Brain microvascular endothelial cell (primary cell): ENCODE measurements around the gene SUSD1.
"Not testable (repeated sequence)": the region's sequence is repeated elsewhere in the genome, so short reads cannot be mapped to it uniquely, and the experiment has no call there.

Experiments
- DNase-seq: peaks from one replicate; pipeline ENCODE4 v3.0.0-alpha.2; 2020
- H3K27ac ChIP-seq: fragments of 250-450 bp; sonication (Bioruptor Pico); 2 replicates; pipeline ENCODE4 v1.5.1; 2020; ENCODE audit warnings: mild to moderate bottlenecking, moderate library complexity
- H3K27me3 ChIP-seq: fragments of 250-450 bp; sonication (Bioruptor Pico); replicated peaks from 2 replicates; pipeline ENCODE4 v1.5.1; 2020; ENCODE audit warnings: mild to moderate bottlenecking
- H3K36me3 ChIP-seq: fragments of 250-450 bp; sonication (Bioruptor Pico); replicated peaks from 2 replicates; pipeline ENCODE4 v1.5.1; 2020; ENCODE audit warnings: mild to moderate bottlenecking
- H3K4me3 ChIP-seq: 2 replicates; pipeline ENCODE4 v1.5.1; 2011; ENCODE audit warnings: low read depth, mild to moderate bottlenecking, control low read depth, low read length, moderate library complexity
- in situ Hi-C: cut with HindIII; loops from 2 replicates; pipeline ENCODE4 v1.10.0; 2017; ENCODE audit warnings: low sequenced_read_pairs, low pct_ligation_motif_present
- TF ChIP-seq, protein P1 (sequence below): IDR thresholded peaks from 2 replicates; pipeline ENCODE4 v1.5.1; 2011; ENCODE audit warnings: low read depth, mild to moderate bottlenecking, moderate library complexity, low read length, control low read depth, inconsistent platforms; ENCODE audit errors: missing control alignments

Gene SUSD1

DNA sequence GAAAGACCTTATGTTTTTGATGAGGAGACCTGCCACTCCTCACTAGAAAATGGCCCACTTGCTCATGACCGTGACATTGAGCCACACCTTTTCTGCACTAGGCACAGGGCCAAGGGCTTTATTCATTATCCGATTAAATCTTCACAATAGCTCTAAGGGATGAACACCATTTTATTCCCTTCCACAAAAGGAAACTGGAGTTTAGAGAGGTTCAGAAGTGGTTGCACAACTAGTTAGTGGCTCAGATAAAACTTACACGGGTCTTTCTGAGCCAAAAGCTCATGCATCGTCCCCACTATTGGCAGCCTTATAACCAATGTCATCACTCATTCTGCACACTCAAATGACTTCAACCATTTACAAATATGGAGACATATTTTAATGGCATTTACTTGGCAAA, 39.4 kb downstream of the SUSD1 start:
- H3K4me3 ChIP-seq: no peak overlapping the region
- TF ChIP-seq, protein P1, sequence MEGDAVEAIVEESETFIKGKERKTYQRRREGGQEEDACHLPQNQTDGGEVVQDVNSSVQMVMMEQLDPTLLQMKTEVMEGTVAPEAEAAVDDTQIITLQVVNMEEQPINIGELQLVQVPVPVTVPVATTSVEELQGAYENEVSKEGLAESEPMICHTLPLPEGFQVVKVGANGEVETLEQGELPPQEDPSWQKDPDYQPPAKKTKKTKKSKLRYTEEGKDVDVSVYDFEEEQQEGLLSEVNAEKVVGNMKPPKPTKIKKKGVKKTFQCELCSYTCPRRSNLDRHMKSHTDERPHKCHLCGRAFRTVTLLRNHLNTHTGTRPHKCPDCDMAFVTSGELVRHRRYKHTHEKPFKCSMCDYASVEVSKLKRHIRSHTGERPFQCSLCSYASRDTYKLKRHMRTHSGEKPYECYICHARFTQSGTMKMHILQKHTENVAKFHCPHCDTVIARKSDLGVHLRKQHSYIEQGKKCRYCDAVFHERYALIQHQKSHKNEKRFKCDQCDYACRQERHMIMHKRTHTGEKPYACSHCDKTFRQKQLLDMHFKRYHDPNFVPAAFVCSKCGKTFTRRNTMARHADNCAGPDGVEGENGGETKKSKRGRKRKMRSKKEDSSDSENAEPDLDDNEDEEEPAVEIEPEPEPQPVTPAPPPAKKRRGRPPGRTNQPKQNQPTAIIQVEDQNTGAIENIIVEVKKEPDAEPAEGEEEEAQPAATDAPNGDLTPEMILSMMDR: no peak
- no peak overlapping the region for H3K27ac ChIP-seq
- H3K27me3 ChIP-seq: no peaks in the 10 kb centered on the region
- H3K36me3 ChIP-seq: no peaks in the 10 kb centered on the region
- in situ Hi-C loops: no loop called here
- DNase-seq: no peak

DNA sequence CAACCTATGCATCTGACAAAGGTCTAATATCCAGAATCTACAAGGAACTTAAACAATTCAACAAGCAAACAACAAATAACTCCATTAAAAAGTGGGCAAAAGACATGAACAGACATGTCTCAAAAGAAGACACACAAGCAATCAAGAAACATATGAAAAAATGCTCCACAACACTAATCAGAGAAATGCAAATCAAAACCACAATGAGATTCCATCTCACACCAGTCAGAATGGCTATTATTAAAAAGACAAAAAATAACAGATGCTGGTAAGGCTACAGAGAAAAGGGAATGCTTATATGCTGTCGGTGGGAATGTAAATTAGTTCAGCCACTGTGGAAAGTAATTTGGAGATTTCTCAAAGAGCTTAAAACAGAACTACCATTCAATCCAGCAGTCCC, 41.3 kb downstream of the SUSD1 start:
- H3K36me3 ChIP-seq, H3K27me3 ChIP-seq, in situ Hi-C loops, H3K27ac ChIP-seq, DNase-seq, H3K4me3 ChIP-seq: not testable (repeated sequence)

DNA sequence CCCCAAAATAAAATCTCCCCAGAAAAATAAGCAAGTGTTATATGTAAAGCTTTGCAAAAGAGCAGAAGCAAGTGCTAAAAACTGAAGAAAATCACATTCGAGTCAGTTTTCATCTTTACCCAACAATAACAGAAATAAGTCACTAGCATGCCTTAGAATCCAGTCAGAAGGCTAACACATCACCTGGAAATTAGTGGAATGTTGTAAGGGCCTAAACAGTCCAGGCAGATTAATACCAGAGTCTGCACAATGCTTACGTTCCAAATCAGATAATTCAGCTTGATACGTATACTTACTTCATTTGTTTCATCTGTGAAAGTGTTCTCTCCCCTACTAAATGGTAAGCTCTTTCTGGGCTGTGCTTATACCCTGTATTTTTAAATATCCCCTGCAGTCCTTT, 42.7 kb downstream of the SUSD1 start:
- in situ Hi-C loops: no loop called here
- DNase-seq: no peak
- Histone ChIP-seq H3K27me3 (no peaks in the 10 kb centered on the region), H3K36me3 (no peaks in the 10 kb centered on the region), H3K4me3 (no peak overlapping the region), H3K27ac (no peak overlapping the region)
- TF ChIP-seq, protein P1: no peak

DNA sequence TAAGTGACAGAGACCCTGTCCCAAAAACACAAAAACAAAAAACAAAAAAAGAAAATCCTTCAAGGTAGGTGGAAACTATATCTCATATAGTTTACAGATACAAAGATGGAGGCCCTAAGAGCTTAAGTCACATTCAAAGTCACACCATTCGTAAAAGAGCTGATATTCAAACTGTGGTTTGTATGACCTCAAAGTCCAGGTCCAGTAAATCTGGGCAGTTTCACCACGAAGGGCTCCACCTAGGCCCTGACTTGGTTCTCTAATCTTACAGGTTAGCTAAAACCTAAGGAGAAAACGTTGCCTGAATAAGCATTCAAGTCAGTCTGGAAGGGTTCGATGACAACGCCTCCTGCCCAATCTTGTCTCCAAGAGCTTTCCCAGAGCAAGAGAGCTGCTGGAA, 44.1 kb downstream of the SUSD1 start:
- Histone ChIP-seq H3K36me3 (no peaks in the 10 kb centered on the region), H3K27ac (no peak overlapping the region), H3K27me3 (no peaks in the 10 kb centered on the region), H3K4me3 (no peak overlapping the region)
- in situ Hi-C loops: no loop called here
- DNase-seq: no peak
- TF ChIP-seq, protein P1: no peak

DNA sequence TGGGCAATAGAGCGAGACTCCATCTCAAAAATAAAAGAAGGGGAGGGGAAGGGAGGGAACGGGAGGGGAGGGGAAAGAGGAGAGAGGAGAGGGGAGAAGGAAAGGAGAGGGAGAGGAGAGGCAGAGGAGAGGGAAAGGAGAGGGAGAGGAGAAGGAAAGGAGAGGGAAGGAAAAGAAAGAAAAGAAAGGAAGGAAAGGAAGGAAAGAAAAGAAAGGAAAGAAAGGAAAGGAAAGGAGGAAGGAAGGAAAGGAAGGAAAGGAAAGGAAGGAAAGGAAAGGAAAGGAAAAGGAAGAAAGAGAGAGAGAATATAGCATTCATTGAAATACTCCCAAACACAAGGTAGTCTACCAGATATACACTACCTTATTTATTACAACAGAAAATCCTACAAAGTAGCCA, 44.8 kb downstream of the SUSD1 start:
- DNase-seq: no peak
- in situ Hi-C loops: no loop called here
- Histone ChIP-seq H3K27me3 (no peaks in the 10 kb centered on the region), H3K4me3 (no peak overlapping the region), H3K36me3 (no peaks in the 10 kb centered on the region), H3K27ac (no peak overlapping the region)
- TF ChIP-seq, protein P1: no peak

DNA sequence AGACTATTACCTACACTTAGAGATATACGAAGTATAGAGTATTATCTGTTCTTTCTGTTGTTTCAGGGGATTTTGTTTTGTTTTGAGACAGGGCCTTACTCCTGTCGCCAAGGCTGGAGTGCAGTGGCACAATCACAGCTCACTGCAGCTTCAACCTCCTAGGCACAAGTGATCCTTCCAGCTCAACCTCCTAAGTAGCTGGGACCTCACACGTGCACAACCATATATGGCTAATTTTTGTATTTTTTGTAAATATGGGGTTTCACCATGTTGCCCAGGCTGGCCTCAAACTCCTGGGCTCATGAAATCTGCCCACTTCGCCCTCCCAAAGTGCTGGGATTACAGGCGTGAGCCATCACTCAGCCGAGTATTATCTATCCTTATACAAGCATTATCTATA, 45.9 kb downstream of the SUSD1 start:
- TF ChIP-seq, protein P1: no peak
- H3K27ac ChIP-seq: no peak overlapping the region
- H3K36me3 ChIP-seq: no peaks in the 10 kb centered on the region
- no peak overlapping the region for H3K4me3 ChIP-seq
- in situ Hi-C loops: no loop called here
- DNase-seq: no peak
- H3K27me3 ChIP-seq: no peaks in the 10 kb centered on the region

DNA sequence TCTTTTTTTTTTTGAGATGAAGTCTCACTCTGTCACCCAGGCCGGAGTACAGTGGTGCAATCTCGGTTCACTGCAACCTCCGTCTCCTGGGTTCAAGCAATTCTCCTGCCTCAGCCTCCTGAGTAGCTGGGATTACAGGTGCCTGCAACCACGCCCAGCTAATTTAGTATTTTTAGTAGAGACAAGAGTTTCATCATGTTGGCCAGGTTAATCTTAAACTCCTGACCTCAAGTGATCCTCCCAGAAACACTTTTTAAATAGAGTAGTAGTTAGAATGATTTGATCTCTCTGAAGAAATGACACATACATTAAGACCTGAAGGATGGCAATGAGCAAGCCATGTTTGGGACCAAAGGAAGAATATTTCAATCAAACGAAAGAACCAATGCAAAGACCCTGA, 46.7 kb downstream of the SUSD1 start:
- H3K27me3 ChIP-seq, in situ Hi-C loops, H3K27ac ChIP-seq, DNase-seq, H3K36me3 ChIP-seq, H3K4me3 ChIP-seq: not testable (repeated sequence)
